ES-I3 (cell line): ENCODE measurements around the gene LDHAL6A.

Source experiments
- H3K36me3 ChIP-seq: 2 replicates; pipeline ENCODE4 v1.6.1; 2013; ENCODE audit warnings: mild to moderate bottlenecking, low read length, control low read depth, moderate library complexity; ENCODE audit not compliant: insufficient read depth
- H3K4me1 ChIP-seq: 2 replicates; pipeline ENCODE4 v1.6.1; 2013; ENCODE audit warnings: mild to moderate bottlenecking, control low read depth, low read length; ENCODE audit not compliant: insufficient read depth
- H3K9ac ChIP-seq: 2 replicates; pipeline ENCODE4 v1.6.1; 2013; ENCODE audit warnings: low read depth, mild to moderate bottlenecking, low read length, moderate library complexity
- H3K9me3 ChIP-seq: 2 replicates; pipeline ENCODE4 v1.6.1; 2013; ENCODE audit warnings: mild to moderate bottlenecking, low read length, moderate library complexity; ENCODE audit not compliant: control insufficient read depth, insufficient read depth

Gene LDHAL6A

DNA sequence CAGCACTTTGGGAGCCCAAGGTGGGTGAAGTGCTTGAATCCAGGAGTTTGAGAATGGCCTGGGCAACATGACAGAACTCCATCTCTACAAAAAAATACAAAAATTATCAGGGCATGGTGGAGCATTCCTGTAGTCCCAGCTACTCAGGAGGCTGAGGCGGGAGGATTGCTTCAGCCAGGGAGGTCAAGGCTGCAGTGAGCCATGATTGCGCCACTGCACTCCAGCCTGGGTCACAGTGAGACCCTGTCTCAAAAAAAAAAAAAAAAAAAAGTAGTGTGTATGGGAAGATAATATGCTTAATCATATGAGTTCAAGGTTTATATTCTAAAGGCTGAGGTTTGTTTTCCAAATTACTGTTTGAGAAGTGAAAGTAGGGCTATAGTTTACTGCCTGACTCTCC is 10.7 kb downstream of the LDHAL6A start:
- no peaks in the 10 kb centered on the region for H3K9me3 ChIP-seq
- no peaks in the 10 kb centered on the region for H3K4me1 ChIP-seq
- H3K9ac ChIP-seq: no peak overlapping the region
- H3K36me3 ChIP-seq: no peaks in the 10 kb centered on the region

- no peaks in the 10 kb centered on the region for H3K36me3 ChIP-seq
- no peak overlapping the region for H3K9ac ChIP-seq
- no peaks in the 10 kb centered on the region for H3K4me1 ChIP-seq
- H3K9me3 ChIP-seq: no peaks in the 10 kb centered on the region
These were observed 12.4 kb downstream of the LDHAL6A start for GRCh38 chr11:18468059-18468458.

- Histone ChIP-seq H3K9me3 (no peaks in the 10 kb centered on the region), H3K36me3 (no peaks in the 10 kb centered on the region), H3K4me1 (no peaks in the 10 kb centered on the region), H3K9ac (no peak overlapping the region)
These were observed 13.3 kb downstream of the LDHAL6A start for GRCh38 chr11:18468961-18469360.

GRCh38 chr11:18471995-18472394 is 16.3 kb downstream of the LDHAL6A start:
- H3K9ac ChIP-seq: no peak overlapping the region
- no peaks in the 10 kb centered on the region for H3K4me1 ChIP-seq
- no peaks in the 10 kb centered on the region for H3K9me3 ChIP-seq
- H3K36me3 ChIP-seq: no peaks in the 10 kb centered on the region

GRCh38 chr11:18472587-18472986 is 16.9 kb downstream of the LDHAL6A start:
- H3K36me3 ChIP-seq: no peaks in the 10 kb centered on the region
- H3K9ac ChIP-seq: no peak overlapping the region
- H3K9me3 ChIP-seq: no peaks in the 10 kb centered on the region
- no peaks in the 10 kb centered on the region for H3K4me1 ChIP-seq

DNA sequence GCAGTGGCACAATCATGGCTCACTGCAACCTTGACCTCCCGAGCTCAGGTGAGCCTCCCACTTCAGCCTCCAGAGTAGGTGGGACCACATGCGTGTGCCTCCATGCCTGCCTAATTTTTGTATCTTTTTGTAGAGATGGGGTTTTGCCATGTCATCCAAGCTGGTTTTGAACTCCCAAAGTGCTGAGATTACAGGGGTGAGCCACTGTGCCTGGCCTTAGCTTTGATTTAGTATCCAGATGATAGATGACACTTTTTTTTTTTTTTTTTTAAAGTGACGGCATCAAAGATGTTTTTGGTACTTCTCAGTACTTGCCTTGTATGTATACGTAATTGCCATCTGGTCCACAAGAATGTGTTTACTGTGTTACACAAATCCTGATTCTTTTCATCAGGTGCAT is 23.4 kb downstream of the LDHAL6A start:
- no peak overlapping the region for H3K9ac ChIP-seq
- H3K36me3 ChIP-seq: peaks cover 25% of the 10 kb centered on the region
- H3K4me1 ChIP-seq: no peaks in the 10 kb centered on the region
- no peaks in the 10 kb centered on the region for H3K9me3 ChIP-seq

DNA sequence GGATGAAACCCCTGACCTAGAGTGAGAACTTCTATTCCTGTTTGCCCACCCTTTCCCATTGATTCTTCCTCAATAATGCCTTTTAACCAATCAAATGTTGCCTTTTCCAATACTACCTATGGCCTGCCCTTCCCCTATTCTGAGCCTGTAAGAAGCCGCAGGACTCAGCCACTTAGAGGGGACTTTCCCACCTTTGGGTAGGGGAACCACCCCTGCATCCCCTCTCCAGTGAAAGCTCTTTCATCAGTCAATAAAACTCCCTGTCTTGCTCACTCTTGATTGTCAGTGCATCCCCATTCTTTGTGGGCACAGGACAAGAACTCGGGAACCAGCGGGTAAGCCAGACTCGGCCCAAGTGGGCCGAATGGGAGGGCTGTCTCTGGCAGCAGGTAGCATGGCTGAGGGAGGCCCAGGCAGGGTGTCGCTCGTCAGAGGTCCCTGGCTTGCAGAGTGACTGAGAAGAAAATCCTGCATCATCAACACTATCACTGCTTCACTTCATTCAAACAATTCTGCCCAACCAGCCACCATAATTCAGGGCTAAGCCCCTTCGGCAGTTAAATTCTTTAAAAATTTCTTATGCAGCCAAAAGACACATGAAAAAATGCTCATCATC is 30.4 kb downstream of the LDHAL6A start:
- Histone ChIP-seq H3K36me3 (peaks cover 22% of the 10 kb centered on the region), H3K9ac (no peak overlapping the region), H3K9me3 (no peaks in the 10 kb centered on the region), H3K4me1 (no peaks in the 10 kb centered on the region)

- Histone ChIP-seq H3K36me3 (peaks cover 5% of the 10 kb centered on the region; the same call in 1 of the 2 replicates), H3K9me3 (no peaks in the 10 kb centered on the region), H3K9ac (no peak overlapping the region), H3K4me1 (no peaks in the 10 kb centered on the region)
These were observed 34.7 kb downstream of the LDHAL6A start for GRCh38 chr11:18490319-18490718.

DNA sequence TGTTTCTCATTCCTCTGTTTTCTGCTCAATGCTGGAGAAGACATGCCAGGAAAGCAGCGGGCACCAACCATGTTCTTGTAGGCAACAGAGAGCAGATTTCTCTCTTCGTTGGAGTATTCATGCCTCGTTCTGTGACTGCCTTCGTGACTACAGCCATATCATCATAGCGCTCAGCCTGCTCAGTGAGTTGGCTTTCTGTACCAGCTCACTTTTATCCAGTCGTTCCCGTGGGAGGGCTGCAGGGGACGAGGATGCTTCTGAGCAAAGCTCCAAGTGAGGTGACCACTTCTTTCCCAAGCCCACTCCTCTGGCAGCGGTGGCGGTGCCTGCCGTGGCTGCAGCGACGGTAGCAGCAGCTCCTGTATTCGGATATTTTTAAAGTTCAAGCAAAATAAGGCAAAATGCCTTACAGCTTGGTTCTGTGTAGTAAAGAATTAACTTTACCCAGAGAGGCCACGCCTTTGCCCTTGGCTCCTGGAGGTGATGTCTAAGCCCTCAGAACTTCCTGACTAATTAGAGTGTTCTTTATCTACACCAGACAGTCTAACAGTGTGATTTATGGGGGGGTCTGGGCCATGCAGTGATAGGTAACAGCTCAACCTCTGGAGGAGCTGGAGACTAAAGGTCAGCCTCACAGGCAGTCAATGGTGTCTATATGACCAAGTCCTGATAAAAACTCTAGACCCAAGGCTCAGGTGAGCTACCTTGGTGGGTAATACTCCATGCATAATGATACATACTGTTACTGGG is 35.3 kb downstream of the LDHAL6A start:
- Histone ChIP-seq H3K36me3 (peaks cover 5% of the 10 kb centered on the region; the same call in 1 of the 2 replicates), H3K9ac (no peak overlapping the region), H3K9me3 (no peaks in the 10 kb centered on the region), H3K4me1 (no peaks in the 10 kb centered on the region)

- Histone ChIP-seq H3K4me1 (no peaks in the 10 kb centered on the region), H3K36me3 (peaks cover 5% of the 10 kb centered on the region; the same call in 1 of the 2 replicates), H3K9ac (no peak overlapping the region), H3K9me3 (no peaks in the 10 kb centered on the region)
These were observed 36.3 kb downstream of the LDHAL6A start for GRCh38 chr11:18491924-18492323.

DNA sequence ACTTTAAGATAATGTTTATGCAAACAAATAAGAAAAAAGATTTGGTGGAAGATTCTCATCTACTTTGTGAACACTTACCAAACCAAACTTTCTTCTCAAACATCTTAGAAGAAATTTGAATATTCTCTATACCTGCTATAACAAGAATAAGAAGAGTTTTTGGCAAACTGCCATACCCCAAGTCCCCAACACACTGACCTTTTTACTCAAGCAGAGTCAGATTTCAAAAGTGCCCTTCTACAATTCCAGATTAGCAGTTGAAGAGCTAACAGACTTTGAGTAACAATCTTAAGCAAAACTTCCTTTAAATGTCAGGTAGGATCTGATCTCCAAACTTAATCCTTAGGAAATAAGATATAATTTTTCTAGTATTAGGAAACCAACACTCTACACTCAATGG is 37.2 kb downstream of the LDHAL6A start:
- Histone ChIP-seq H3K9ac (no peak overlapping the region), H3K4me1 (no peaks in the 10 kb centered on the region), H3K9me3 (no peaks in the 10 kb centered on the region), H3K36me3 (peaks cover 5% of the 10 kb centered on the region; the same call in 1 of the 2 replicates)

DNA sequence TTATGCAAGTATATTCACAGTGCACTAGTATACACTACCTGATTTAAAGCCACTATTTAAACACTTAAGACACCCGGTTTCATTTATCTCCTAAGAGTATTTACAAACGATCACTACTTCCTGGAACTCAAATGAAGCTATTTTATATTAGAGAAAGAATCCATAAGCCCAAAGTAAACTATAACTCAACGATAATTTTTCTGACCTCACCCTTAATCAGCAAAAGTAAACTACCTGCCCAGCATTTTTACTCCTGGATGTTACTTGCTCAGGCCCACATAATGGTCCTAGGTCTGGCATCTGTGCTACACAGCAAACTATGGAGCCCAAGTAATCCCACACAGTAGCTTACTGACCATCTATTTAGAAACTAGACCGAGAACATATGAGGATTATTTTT is 37.7 kb downstream of the LDHAL6A start:
- no peaks in the 10 kb centered on the region for H3K4me1 ChIP-seq
- no peaks in the 10 kb centered on the region for H3K9me3 ChIP-seq
- peaks cover 5% of the 10 kb centered on the region for H3K36me3 ChIP-seq
- H3K9ac ChIP-seq: no peak overlapping the region

DNA sequence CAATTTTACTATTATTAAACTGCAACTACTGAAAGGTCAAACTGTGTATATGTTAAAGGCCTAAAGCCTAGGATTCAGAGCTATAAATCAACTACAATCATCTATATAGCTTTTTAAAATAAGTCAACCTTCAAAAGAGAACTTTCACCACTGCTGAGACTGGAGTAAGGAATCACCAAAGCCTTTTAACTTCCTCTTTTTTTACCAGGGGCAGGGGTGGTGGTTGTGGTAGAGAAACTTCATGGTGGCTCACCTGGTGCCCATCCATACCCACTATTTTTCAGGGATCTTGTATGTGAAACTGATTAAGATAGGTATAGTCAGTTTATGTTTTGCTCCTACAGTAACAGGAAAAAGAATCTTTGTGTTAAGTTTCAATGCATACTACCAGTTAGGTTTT is 39.6 kb downstream of the LDHAL6A start:
- no peaks in the 10 kb centered on the region for H3K4me1 ChIP-seq
- no peaks in the 10 kb centered on the region for H3K9me3 ChIP-seq
- H3K9ac ChIP-seq: no peak overlapping the region
- H3K36me3 ChIP-seq: peaks cover 7% of the 10 kb centered on the region; the same call in 1 of the 2 replicates

DNA sequence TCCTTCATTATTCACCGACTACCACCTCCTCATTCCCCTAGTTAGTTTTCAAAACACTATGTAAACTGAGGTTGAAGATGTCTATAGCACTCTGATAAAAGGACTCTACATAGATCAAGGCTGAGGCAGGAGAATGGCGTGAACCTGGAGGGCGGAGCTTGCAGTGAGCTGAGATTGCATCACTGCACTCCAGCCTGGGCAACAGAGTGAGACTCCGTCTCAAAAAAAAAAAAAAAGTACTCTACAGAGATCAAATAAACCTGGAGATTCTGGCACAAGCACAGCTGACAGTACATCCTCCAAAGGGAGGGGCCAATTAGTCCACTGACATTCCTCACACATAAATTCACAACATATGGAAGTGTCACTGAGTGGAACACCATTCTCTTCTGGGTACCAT is 40.0 kb downstream of the LDHAL6A start:
- no peak overlapping the region for H3K9ac ChIP-seq
- H3K36me3 ChIP-seq: peaks cover 5% of the 10 kb centered on the region; the same call in 1 of the 2 replicates
- H3K4me1 ChIP-seq: no peaks in the 10 kb centered on the region
- H3K9me3 ChIP-seq: no peaks in the 10 kb centered on the region

DNA sequence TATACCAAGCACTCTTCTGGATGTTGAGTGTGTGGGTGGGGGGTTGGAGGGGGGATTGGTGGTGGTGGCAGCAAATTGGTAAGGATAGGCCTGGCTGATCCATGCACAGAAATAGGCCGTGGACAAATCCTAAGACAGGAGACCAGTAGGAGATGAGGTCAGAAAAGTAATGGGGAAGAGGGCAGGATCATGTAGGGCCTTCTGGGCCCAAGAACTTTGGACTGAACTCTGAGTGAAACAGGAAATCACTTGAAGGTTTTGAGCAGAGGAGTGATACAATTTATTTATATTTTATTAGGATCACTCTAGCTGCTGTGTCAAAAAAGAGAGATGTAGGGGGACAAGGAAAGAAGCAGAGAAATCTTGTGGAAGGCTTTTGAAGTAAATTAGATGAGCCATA is 42.4 kb downstream of the LDHAL6A start:
- Histone ChIP-seq H3K9me3 (no peaks in the 10 kb centered on the region), H3K9ac (no peak overlapping the region), H3K36me3 (peaks cover 5% of the 10 kb centered on the region), H3K4me1 (no peaks in the 10 kb centered on the region)
